ENCODE measurements around the gene PRDM16.

Gene PRDM16

DNA sequence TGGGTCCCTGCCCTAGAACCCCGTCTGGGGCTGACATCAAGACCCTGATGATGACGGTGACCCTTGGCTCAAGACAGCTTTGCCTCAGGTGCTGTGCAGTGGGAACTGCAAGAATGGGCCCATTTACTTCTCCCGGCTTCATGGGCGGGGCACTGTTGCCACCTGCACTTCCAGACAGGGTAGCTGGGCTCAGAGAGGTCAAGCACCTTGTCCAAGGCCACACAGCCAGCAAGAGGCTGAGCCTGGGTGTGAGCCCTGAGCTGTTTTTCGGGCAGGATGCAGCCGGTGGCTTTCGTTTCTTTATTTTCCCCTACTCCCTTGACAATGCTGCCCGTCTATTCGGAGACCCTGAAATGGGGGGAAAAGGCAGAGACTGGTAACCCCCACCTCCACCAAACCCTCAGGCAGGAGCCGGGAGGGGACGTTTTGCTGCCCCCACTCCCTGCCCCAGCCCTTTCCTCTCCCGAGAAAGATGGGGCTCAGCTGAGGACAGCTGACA lies 91.7 kb downstream of the PRDM16 start:
- no peak for DNase-seq (ENCODE audit: low spot score)
- Histone ChIP-seq H2AK5ac (ENCODE audit: low read depth, low read length) (peak overlapping the region; percentile 56), H3K4me2 (ENCODE audit: insufficient read depth, low read length, poor library complexity, severe bottlenecking) (no peak overlapping the region), H3K27ac (replicated peaks; ENCODE audit: low read length) (no peak overlapping the region), H3K14ac (ENCODE audit: low read length) (no peak overlapping the region), H3K18ac (ENCODE audit: low read length) (peak overlapping the region; percentile 39), H2BK5ac (ENCODE audit: low read length) (peak overlapping the region; percentile 67), H3K4ac (ENCODE audit: low read length) (peak overlapping the region; percentile 60), H3K9me3 (replicated peaks in 1 of 2; ENCODE audit: control insufficient read depth in 2 of 2, insufficient read depth in 1 of 2, low read depth in 1 of 2, low read length in 2 of 2) (peaks cover 0 to 2% of the 10 kb centered on the region in 2 donors), H3K27me3 (ENCODE audit: control insufficient read depth in 3 of 3, insufficient read depth in 3 of 3, low read depth in 1 of 3, low read length in 3 of 3) (peaks cover 0 to 17% (median 0%) of the 10 kb centered on the region in 3 experiments), H4K91ac (ENCODE audit: low read depth, low read length, poor library complexity) (no peak overlapping the region), H2BK15ac (ENCODE audit: low read length) (no peak overlapping the region), H3K79me1 (ENCODE audit: low read depth, low read length) (no peaks in the 10 kb centered on the region), H3K9ac (ENCODE audit: low read depth, low read length, poor library complexity) (no peak overlapping the region), H4K8ac (ENCODE audit: low read depth, low read length) (no peak overlapping the region), H2BK12ac (ENCODE audit: low read length) (peak overlapping the region; percentile 28), H2BK120ac (ENCODE audit: low read depth, low read length) (no peak overlapping the region), H3K4me3 (ENCODE audit: low read length in 2 of 2) (no peak overlapping the region), H3K4me1 (ENCODE audit: control insufficient read depth in 2 of 2, insufficient read depth in 1 of 2, low read depth in 1 of 2, low read length in 2 of 2) (peaks cover 0 to 12% of the 10 kb centered on the region in 2 donors), H3K36me3 (replicated peaks in 1 of 2; ENCODE audit: control insufficient read depth in 2 of 2, insufficient read depth in 2 of 2, low read length in 2 of 2) (no peaks in the 10 kb centered on the region), H3K23ac (ENCODE audit: low read depth, low read length, poor library complexity) (no peak overlapping the region), H2AFZ (ENCODE audit: low read length) (no peak overlapping the region)
- WGBS, 2 donors (ENCODE audit: extremely low coverage in 2 of 2, insufficient read length in 2 of 2, insufficient replicate concordance in 1 of 2): no CpG with 5 or more reads among the region's 12 CpGs

DNA sequence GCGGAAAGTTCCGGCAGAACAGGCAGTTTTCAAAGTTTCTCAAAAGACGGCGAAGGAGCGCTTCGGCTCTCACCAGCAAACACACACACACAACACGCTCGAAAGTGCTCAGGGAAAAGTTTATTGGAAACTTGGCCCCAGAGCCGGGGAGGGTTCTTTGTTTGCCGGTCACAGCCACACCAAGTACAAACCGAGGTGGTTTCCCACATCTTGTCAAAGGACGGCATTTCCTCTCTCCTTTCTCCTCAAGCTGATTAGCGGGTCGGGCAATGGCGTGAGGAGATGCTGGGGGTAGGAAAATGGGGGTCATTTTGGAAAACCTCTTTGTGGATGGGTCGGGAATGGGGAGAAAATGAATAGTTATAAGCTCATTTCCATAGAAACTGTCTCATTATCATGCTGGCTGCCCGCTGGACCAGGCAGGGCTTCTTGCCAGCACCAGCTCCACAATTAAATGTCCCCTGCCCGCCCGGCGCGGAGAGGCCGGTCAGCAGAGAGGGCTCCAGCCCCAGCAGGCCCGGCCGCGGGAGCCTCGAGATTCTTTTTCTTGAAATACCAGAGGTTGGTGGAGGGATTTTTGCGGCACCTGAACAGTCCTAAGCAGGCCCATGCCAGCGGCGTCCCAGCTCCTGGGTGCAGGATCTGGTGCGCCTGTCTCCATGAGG lies 92.3 kb downstream of the PRDM16 start:
- H3K14ac ChIP-seq (ENCODE audit: low read length): no peak overlapping the region
- DNase-seq (ENCODE audit: low spot score): no peak
- peaks cover 0 to 2% of the 10 kb centered on the region in 2 donors for H3K9me3 ChIP-seq (replicated peaks in 1 of 2; ENCODE audit: control insufficient read depth in 2 of 2, insufficient read depth in 1 of 2, low read depth in 1 of 2, low read length in 2 of 2)
- H3K36me3 ChIP-seq (replicated peaks in 1 of 2; ENCODE audit: control insufficient read depth in 2 of 2, insufficient read depth in 2 of 2, low read length in 2 of 2): no peaks in the 10 kb centered on the region
- no peak overlapping the region for H4K8ac ChIP-seq (ENCODE audit: low read depth, low read length)
- no peak overlapping the region for H3K27ac ChIP-seq (replicated peaks; ENCODE audit: low read length)
- no peak overlapping the region for H3K9ac ChIP-seq (ENCODE audit: low read depth, low read length, poor library complexity)
- H3K79me1 ChIP-seq (ENCODE audit: low read depth, low read length): peaks cover 1% of the 10 kb centered on the region
- peak overlapping the region; percentile 62 for H3K18ac ChIP-seq (ENCODE audit: low read length)
- H4K91ac ChIP-seq (ENCODE audit: low read depth, low read length, poor library complexity): no peak overlapping the region
- H3K23ac ChIP-seq (ENCODE audit: low read depth, low read length, poor library complexity): no peak overlapping the region
- H2BK12ac ChIP-seq (ENCODE audit: low read length): no peak overlapping the region
- no peak overlapping the region for H2AFZ ChIP-seq (ENCODE audit: low read length)
- H3K27me3 ChIP-seq (ENCODE audit: control insufficient read depth in 3 of 3, insufficient read depth in 3 of 3, low read depth in 1 of 3, low read length in 3 of 3): peaks cover 0 to 11% (median 0%) of the 10 kb centered on the region in 3 experiments
- H3K4me2 ChIP-seq (ENCODE audit: insufficient read depth, low read length, poor library complexity, severe bottlenecking): no peak overlapping the region
- H3K4ac ChIP-seq (ENCODE audit: low read length): no peak overlapping the region
- no CpG with 5 or more reads among the region's 30 CpGs for WGBS, 2 donors (ENCODE audit: extremely low coverage in 2 of 2, insufficient read length in 2 of 2, insufficient replicate concordance in 1 of 2)
- peak overlapping the region; percentile 56 for H2AK5ac ChIP-seq (ENCODE audit: low read depth, low read length)
- H2BK120ac ChIP-seq (ENCODE audit: low read depth, low read length): no peak overlapping the region
- H2BK5ac ChIP-seq (ENCODE audit: low read length): peak overlapping the region; percentile 67
- no peak overlapping the region for H3K4me3 ChIP-seq (ENCODE audit: low read length in 2 of 2)
- H3K4me1 ChIP-seq (ENCODE audit: control insufficient read depth in 2 of 2, insufficient read depth in 1 of 2, low read depth in 1 of 2, low read length in 2 of 2): peaks cover 0 to 12% of the 10 kb centered on the region in 2 donors
- no peak overlapping the region for H2BK15ac ChIP-seq (ENCODE audit: low read length)

DNA sequence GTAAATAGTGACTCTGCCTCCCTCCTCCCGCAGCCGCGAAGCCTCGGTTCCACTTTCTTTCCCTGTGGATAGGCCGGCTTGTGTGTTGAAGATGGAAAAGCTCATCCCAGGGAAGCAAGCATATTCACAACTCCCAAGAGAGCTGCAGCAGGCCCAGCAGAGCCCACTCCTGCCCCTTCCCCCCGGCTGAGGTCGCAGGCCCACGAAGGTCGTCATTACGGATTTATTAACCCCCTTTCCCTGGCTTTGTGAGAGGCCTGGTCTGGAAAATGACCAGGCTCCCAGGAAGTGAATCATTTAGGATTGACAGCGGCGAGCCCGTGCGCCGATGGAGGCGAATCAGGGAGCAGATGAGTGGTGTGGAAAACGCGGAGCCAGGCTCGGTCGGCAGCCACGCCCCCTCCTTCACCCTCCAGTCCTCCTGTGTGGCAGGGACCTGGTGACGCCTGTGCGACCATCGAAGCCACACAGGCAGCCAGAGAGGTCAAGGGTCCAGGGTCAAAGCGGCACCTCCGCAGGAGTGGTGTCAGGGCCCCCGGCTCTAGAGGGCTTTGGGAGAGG lies 93.4 kb downstream of the PRDM16 start:
- Histone ChIP-seq H3K36me3 (replicated peaks in 1 of 2; ENCODE audit: control insufficient read depth in 2 of 2, insufficient read depth in 2 of 2, low read length in 2 of 2) (no peaks in the 10 kb centered on the region), H3K4me2 (ENCODE audit: insufficient read depth, low read length, poor library complexity, severe bottlenecking) (no peak overlapping the region), H2AFZ (ENCODE audit: low read length) (no peak overlapping the region), H3K4ac (ENCODE audit: low read length) (no peak overlapping the region), H4K8ac (ENCODE audit: low read depth, low read length) (no peak overlapping the region), H3K18ac (ENCODE audit: low read length) (peak overlapping the region; percentile 87), H2AK5ac (ENCODE audit: low read depth, low read length) (peak overlapping the region; percentile 85), H3K27me3 (ENCODE audit: control insufficient read depth in 3 of 3, insufficient read depth in 3 of 3, low read depth in 1 of 3, low read length in 3 of 3) (peaks cover 0 to 6% (median 0%) of the 10 kb centered on the region in 3 experiments), H3K27ac (replicated peaks; ENCODE audit: low read length) (no peak overlapping the region), H2BK15ac (ENCODE audit: low read length) (peak overlapping the region; percentile 45), H3K4me1 (ENCODE audit: control insufficient read depth in 2 of 2, insufficient read depth in 1 of 2, low read depth in 1 of 2, low read length in 2 of 2) (peaks cover 0 to 18% of the 10 kb centered on the region in 2 donors), H3K14ac (ENCODE audit: low read length) (no peak overlapping the region), H3K9me3 (replicated peaks in 1 of 2; ENCODE audit: control insufficient read depth in 2 of 2, insufficient read depth in 1 of 2, low read depth in 1 of 2, low read length in 2 of 2) (peaks cover 0 to 2% of the 10 kb centered on the region in 2 donors), H2BK120ac (ENCODE audit: low read depth, low read length) (no peak overlapping the region), H3K23ac (ENCODE audit: low read depth, low read length, poor library complexity) (no peak overlapping the region), H2BK12ac (ENCODE audit: low read length) (peak overlapping the region; percentile 58), H3K79me1 (ENCODE audit: low read depth, low read length) (peaks cover 1% of the 10 kb centered on the region), H3K9ac (ENCODE audit: low read depth, low read length, poor library complexity) (peak overlapping the region; percentile 44), H2BK5ac (ENCODE audit: low read length) (peak overlapping the region; percentile 45), H3K4me3 (ENCODE audit: low read length in 2 of 2) (no peak overlapping the region), H4K91ac (ENCODE audit: low read depth, low read length, poor library complexity) (no peak overlapping the region)
- no CpG with 5 or more reads among the region's 27 CpGs for WGBS, 2 donors (ENCODE audit: extremely low coverage in 2 of 2, insufficient read length in 2 of 2, insufficient replicate concordance in 1 of 2)
- DNase-seq (ENCODE audit: low spot score): no peak

DNA sequence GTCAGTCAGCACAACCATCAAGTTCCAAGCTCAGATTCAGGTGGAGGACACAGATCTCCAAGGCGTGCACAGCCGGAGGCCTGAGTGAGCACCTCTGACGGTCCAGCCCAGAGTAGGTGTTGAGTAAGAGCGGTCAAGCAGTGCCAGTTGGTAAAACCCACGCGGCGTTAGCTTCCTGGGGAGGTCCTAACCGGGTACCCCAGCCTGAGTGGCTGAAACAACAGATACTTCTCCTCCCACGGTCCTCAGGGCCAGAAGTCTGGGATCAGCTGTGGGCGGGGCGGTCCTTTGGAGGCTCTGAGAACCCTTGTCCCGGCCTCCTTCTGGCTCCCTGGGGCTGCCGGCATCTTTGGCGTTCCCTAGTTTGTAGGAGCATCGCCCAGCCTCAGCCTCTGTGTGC lies 94.4 kb downstream of the PRDM16 start:
- Histone ChIP-seq H3K4me1 (ENCODE audit: control insufficient read depth in 2 of 2, insufficient read depth in 1 of 2, low read depth in 1 of 2, low read length in 2 of 2) (peaks cover 0 to 18% of the 10 kb centered on the region in 2 donors), H3K36me3 (replicated peaks in 1 of 2; ENCODE audit: control insufficient read depth in 2 of 2, insufficient read depth in 2 of 2, low read length in 2 of 2) (no peaks in the 10 kb centered on the region), H3K23ac (ENCODE audit: low read depth, low read length, poor library complexity) (no peak overlapping the region), H3K9me3 (replicated peaks in 1 of 2; ENCODE audit: control insufficient read depth in 2 of 2, insufficient read depth in 1 of 2, low read depth in 1 of 2, low read length in 2 of 2) (no peaks in the 10 kb centered on the region), H2BK15ac (ENCODE audit: low read length) (no peak overlapping the region), H4K91ac (ENCODE audit: low read depth, low read length, poor library complexity) (no peak overlapping the region), H3K18ac (ENCODE audit: low read length) (peak overlapping the region; percentile 44), H3K4me3 (ENCODE audit: low read length in 2 of 2) (no peak overlapping the region), H2AK5ac (ENCODE audit: low read depth, low read length) (peak overlapping the region; percentile 74), H3K27me3 (ENCODE audit: control insufficient read depth in 3 of 3, insufficient read depth in 3 of 3, low read depth in 1 of 3, low read length in 3 of 3) (peaks cover 0 to 6% (median 0%) of the 10 kb centered on the region in 3 experiments), H2BK5ac (ENCODE audit: low read length) (no peak overlapping the region), H3K27ac (replicated peaks; ENCODE audit: low read length) (no peak overlapping the region), H2AFZ (ENCODE audit: low read length) (no peak overlapping the region), H3K79me1 (ENCODE audit: low read depth, low read length) (peaks cover 1% of the 10 kb centered on the region), H2BK120ac (ENCODE audit: low read depth, low read length) (peak overlapping the region; percentile 2), H3K4ac (ENCODE audit: low read length) (no peak overlapping the region), H4K8ac (ENCODE audit: low read depth, low read length) (no peak overlapping the region), H2BK12ac (ENCODE audit: low read length) (no peak overlapping the region), H3K4me2 (ENCODE audit: insufficient read depth, low read length, poor library complexity, severe bottlenecking) (no peak overlapping the region), H3K14ac (ENCODE audit: low read length) (no peak overlapping the region), H3K9ac (ENCODE audit: low read depth, low read length, poor library complexity) (no peak overlapping the region)
- WGBS, 2 donors (ENCODE audit: extremely low coverage in 2 of 2, insufficient read length in 2 of 2, insufficient replicate concordance in 1 of 2): no CpG with 5 or more reads among the region's 15 CpGs
- no peak for DNase-seq (ENCODE audit: low spot score)

Data from neuronal stem cell (in vitro differentiated cells).